GM12878 (cell line): ENCODE data around the gene TCP11.

Experiments used
- MAX ChIP-seq: IDR thresholded peaks from 2 replicates; pipeline ENCODE4 v1.6.1; 2012; ENCODE audit warnings: low read depth, low read length, improper control_type of control experiment
- RFX5 ChIP-seq: IDR thresholded peaks from 2 replicates; pipeline ENCODE4 v1.6.1; 2011; ENCODE audit warnings: low read depth, low read length, improper control_type of control experiment
- TAF1 ChIP-seq: IDR thresholded peaks from 2 replicates; pipeline ENCODE4 v1.6.1; 2011; ENCODE audit warnings: mild to moderate bottlenecking, low read depth, low read length, borderline replicate concordance
- USF1 ChIP-seq: IDR thresholded peaks from 2 replicates; pipeline ENCODE4 v1.6.1; 2011; ENCODE audit warnings: borderline replicate concordance, low read depth, mild to moderate bottlenecking, moderate library complexity, mixed read lengths, low read length; ENCODE audit not compliant: insufficient read depth; ENCODE audit errors: extremely low read length

GRCh38 chr6:35147486-35147885 lies 6.3 kb upstream of the TCP11 start:
- TF ChIP-seq USF1, result no peak
- no peak for TF ChIP-seq TAF1
- TF ChIP-seq MAX, result no peak
- no peak for TF ChIP-seq RFX5
